K562 (cell line): ENCODE measurements around the gene TIAM1. TPM values are rescaled to one million over a fixed set of nuclear protein-coding genes. Genes with fewer than 3 reads are reported as not detected.

Source experiments
- ATAC-seq: fragments of 200-7000 bp; cut with Tn5 transposase; 3 replicates; pipeline ENCODE4 v1.9.1; 2020; ENCODE audit warnings: moderate library complexity
- BruUV-seq: library from RNA; stranded (reverse); fragments of 400-500 nt; replicated peaks from 2 replicates; lab custom pipeline; 2021; lab: Mats Ljungman, UMichigan
- CTCF ChIA-PET: fragments of 300-600 bp; formaldehyde crosslinking; extraction: SDS; loops from one replicate; lab custom pipeline; 2021; ENCODE audit warnings: low intra/inter-chr PET ratio; lab: Yijun Ruan, JAX
- POLR2A ChIA-PET: fragments of 300-600, 350-650 bp; sonication (Branson Sonifier 250); formaldehyde crosslinking; extraction: SDS; loops from one replicate; lab custom pipeline; 2021; ENCODE audit warnings: antibody characterized with exemption, inconsistent platforms; lab: Yijun Ruan, JAX
- DNase-seq, 4 experiments: peaks; one replicate each; pipeline versions ENCODE4 v3.0.0 to v3.0.0-alpha.2; 2011 to 2018; ENCODE audit warnings: low spot score in 3 of 4, mixed read lengths in 3 of 4; ENCODE audit errors: extremely low read depth in 1 of 4
- FAIRE-seq: peaks from 2 replicates; lab custom pipeline; 2011; peaks lifted over from hg19 to GRCh38; lab: Jason Lieb, UNC
- H2AFZ ChIP-seq: 2 replicates; pipeline ENCODE4 v1.6.0; 2011; ENCODE audit warnings: low read depth, low read length, control low read depth, inconsistent platforms
- H3K27ac ChIP-seq: fragments of 200-600 bp; 3 replicates; pipeline ENCODE4 v1.8.0; 2011; ENCODE audit warnings: low read depth, mild to moderate bottlenecking, control low read depth, inconsistent platforms, low read length, moderate library complexity, mixed read lengths; ENCODE audit errors: extremely low read depth
- H3K27me3 ChIP-seq, 2 experiments: fragments of 300-600 bp in 1 of 2; 2 replicates in 1 of 2; 3 replicates in 1 of 2; pipeline versions ENCODE4 v1.6.0 to v1.8.0; 2011; ENCODE audit warnings: inconsistent platforms in 2 of 2, low read length in 2 of 2, mild to moderate bottlenecking in 1 of 2, mixed read lengths in 1 of 2, moderate library complexity in 1 of 2; ENCODE audit not compliant: control insufficient read depth in 2 of 2, insufficient read depth in 2 of 2
- H3K36me3 ChIP-seq: fragments of 300-600 bp; 3 replicates; pipeline ENCODE4 v1.8.0; 2011; ENCODE audit warnings: mild to moderate bottlenecking, low read length, inconsistent platforms; ENCODE audit not compliant: control insufficient read depth, insufficient read depth
- H3K4me1 ChIP-seq, 2 experiments: fragments of 200-600 bp in 1 of 2; replicated peaks in 1 of 2; 2 replicates in 1 of 2; 3 replicates in 1 of 2; pipeline versions ENCODE4 v1.5.1 to v1.8.0; 2011; ENCODE audit warnings: inconsistent platforms in 2 of 2, low read length in 2 of 2, mild to moderate bottlenecking in 1 of 2, mixed read lengths in 1 of 2, moderate library complexity in 1 of 2; ENCODE audit not compliant: control insufficient read depth in 2 of 2, insufficient read depth in 2 of 2
- H3K4me2 ChIP-seq: 2 replicates; pipeline ENCODE4 v1.6.1; 2011; ENCODE audit warnings: low read length, control low read depth, inconsistent platforms, mixed read lengths; ENCODE audit not compliant: insufficient read depth
- H3K4me3 ChIP-seq: fragments of 200-600 bp; sonication (generic), shearing (Covaris generic); 2 replicates; pipeline ENCODE4 v1.5.1; 2016; ENCODE audit warnings: control low read depth, inconsistent platforms
- H3K79me2 ChIP-seq: fragments of 200-600 bp; 3 replicates; pipeline ENCODE4 v1.8.0; 2011; ENCODE audit warnings: low read length, inconsistent platforms; ENCODE audit not compliant: control insufficient read depth, insufficient read depth
- H3K9ac ChIP-seq, 2 experiments: 2 replicates each; pipeline versions ENCODE4 v1.6.0 to v1.6.1; 2011; ENCODE audit warnings: low read depth in 2 of 2, low read length in 2 of 2, control low read depth in 1 of 2, inconsistent platforms in 1 of 2, mild to moderate bottlenecking in 1 of 2, mixed read lengths in 1 of 2; ENCODE audit not compliant: insufficient read depth in 1 of 2
- H3K9me1 ChIP-seq: one replicate; pipeline ENCODE4 v1.6.0; 2011; ENCODE audit warnings: inconsistent platforms, mild to moderate bottlenecking, low read length, moderate library complexity; ENCODE audit not compliant: control insufficient read depth, insufficient read depth
- H3K9me3 ChIP-seq: replicated peaks from 2 replicates; pipeline ENCODE4 v1.5.1; 2011; ENCODE audit warnings: low read depth, low read length, inconsistent platforms; ENCODE audit not compliant: control insufficient read depth, insufficient read depth
- H4K20me1 ChIP-seq: replicated peaks from 2 replicates; pipeline ENCODE4 v1.6.1; 2011; ENCODE audit warnings: low read length, inconsistent platforms, mixed read lengths; ENCODE audit not compliant: control insufficient read depth, insufficient read depth
- CHD2 ChIP-seq: IDR thresholded peaks from 2 replicates; pipeline ENCODE4 v1.6.1; 2011; ENCODE audit warnings: low read depth, low read length
- DPF2 ChIP-seq: fragments of 450-650 bp; IDR thresholded peaks from 2 replicates; pipeline ENCODE4 v1.6.1; 2016
- ZNF175 ChIP-seq: fragments of 200-800 bp; sonication (Bioruptor generic); IDR thresholded peaks from 2 replicates; pipeline ENCODE4 v1.6.1; 2016; ENCODE audit warnings: low read depth, mild to moderate bottlenecking, missing genetic modification characterization, missing compliant biosample characterization
- ZNF445 ChIP-seq: fragments of 250-450 bp; sonication (Bioruptor Pico); IDR thresholded peaks from 2 replicates; pipeline ENCODE4 v1.4.0; 2020; ENCODE audit warnings: low read depth, mild to moderate bottlenecking, moderate library complexity
- WGBS: fragments of 100-300 bp; shearing (Covaris generic); methylation state at CpG from one replicate; pipeline ENCODE4 v1.1.6; 2016; ENCODE audit warnings: low coverage, mixed read lengths; ENCODE audit not compliant: insufficient coverage; ENCODE audit errors: missing lambda C conversion rate; 5-methylcytosine and 5-hydroxymethylcytosine counted together
- in situ Hi-C: fragments of 300-500 bp; cut with MboI; formaldehyde crosslinking; loops from 4 replicates; pipeline ENCODE4 v1.15.0; 2018; ENCODE audit warnings: inconsistent platforms, mixed read lengths
- intact Hi-C: fragments of 100-400 bp; cut with micrococcal nuclease; formaldehyde crosslinking; loops from 2 replicates; pipeline ENCODE4 v1.14.2; 2022
- polyA plus RNA-seq, 8 experiments: library from polyadenylated mRNA; depleted of rRNA in 4 of 8; stranded (reverse) in 5 of 8; unstranded in 3 of 8; fragments of >200 nt; fragmentation: Nextera tagmentation in 2 of 8; fragmentation: Illumina TruSeq in 1 of 8; extraction: Ambion mirVana in 2 of 8; extraction: Trizol in 1 of 8; gene quantifications; 2 replicates each; pipeline versions ENCODE4 v1.2.1 to v1.2.3, GENCODE V29; 2011 to 2014; ENCODE audit warnings: inconsistent platforms in 1 of 8, missing spikeins in 1 of 8
- total RNA-seq, 7 experiments: library from RNA; depleted of rRNA in 6 of 7; stranded (reverse); fragments of >200 nt in 6 of 7; fragmentation: Illumina TruSeq in 2 of 7; extraction: Trizol in 2 of 7; gene quantifications; 2 replicates each; pipeline versions ENCODE4 v1.2.1 to v1.2.3, GENCODE V29; 2011 to 2021; ENCODE audit warnings: low replicate concordance in 1 of 7
- TF ChIP-seq, protein P1 (sequence below): fragments of 250-450 bp; sonication (Bioruptor Pico); IDR thresholded peaks from 2 replicates; pipeline ENCODE4 v1.8.0; 2021; ENCODE audit warnings: mild to moderate bottlenecking, moderate library complexity

TIAM1 gene
- total and polyA plus RNA-seq, 9 of the 15 experiments (the other 6 are each of a cell fraction or from before 2014, with no cell fraction given) = 0.11 TPM; not detected in 8

GRCh38 chr21:31356440-31356839 is 12.4 kb upstream of the TIAM1 start:
- Histone ChIP-seq H3K4me1 (no peaks in the 10 kb centered on the region), H3K27me3 (peaks cover 2 to 6% of the 10 kb centered on the region in 2 experiments; a peak in 3 of 5 replicates), H4K20me1 (peaks cover 3% of the 10 kb centered on the region; the same call in 1 of the 2 replicates), H3K9me1 (no peaks in the 10 kb centered on the region), H3K27ac (no peak overlapping the region), H3K9me3 (no peaks in the 10 kb centered on the region), H3K36me3 (no peaks in the 10 kb centered on the region)
- no peak for FAIRE-seq
- DNase-seq = no peak
- intact Hi-C loops = no loop called here
- WGBS = 2% methylated on average over 4 of the region's 4 CpGs
- TF ChIP-seq CHD2 (no peak), ZNF175 (no peak), DPF2 (no peak)
- TF ChIP-seq, all 486 proteins: peak for 0
- Histone ChIP-seq H3K4me2 (no peak overlapping the region), H2AFZ (no peak overlapping the region), H3K79me2 (no peaks in the 10 kb centered on the region), H3K4me3 (no peak overlapping the region), H3K9ac (no peak overlapping the region)
- ChIA-PET CTCF (no interaction called here), POLR2A (no interaction called here)
- no peak for ATAC-seq
- in situ Hi-C loops = no loop called here
- no TSS peak for BruUV-seq

DNA sequence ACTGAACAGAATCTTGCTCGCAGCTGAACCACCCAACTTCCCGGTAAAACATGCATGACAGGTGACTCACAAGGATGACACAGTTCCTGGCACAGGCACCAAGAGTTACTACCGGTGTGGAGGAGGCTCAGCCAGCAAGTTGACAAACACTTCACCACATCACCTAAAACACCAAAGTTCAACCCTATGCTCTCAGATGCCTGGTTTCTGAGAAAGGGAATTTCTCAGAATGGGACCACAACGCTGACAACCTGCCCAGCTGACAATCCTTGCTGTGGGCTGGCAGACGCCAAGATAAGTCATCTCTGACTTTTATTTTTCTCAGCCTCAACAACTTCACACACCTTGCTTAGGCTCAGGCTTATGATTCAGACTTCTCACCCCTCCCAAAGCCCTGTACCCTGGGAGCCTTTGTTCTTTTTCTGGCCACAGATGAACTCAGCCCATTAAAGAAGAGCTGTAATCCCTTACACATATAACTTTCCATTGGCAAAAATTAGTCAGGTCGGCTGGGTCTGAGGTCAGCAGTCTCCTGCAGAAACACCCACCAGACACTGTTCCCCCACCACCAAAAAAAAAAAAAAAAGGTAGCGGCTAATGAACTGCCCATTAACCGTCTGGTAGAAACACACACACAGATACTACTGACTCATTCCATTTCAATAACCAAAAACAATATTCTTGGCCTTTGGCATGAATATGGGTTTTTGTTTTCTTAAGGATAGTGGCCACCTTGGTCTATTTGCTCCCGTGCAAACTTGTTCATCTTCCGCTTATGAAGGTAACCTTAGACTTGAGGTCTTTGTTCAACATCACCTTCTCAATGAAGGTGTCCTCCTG is 10.8 kb upstream of the TIAM1 start:
- Histone ChIP-seq H3K36me3 (no peaks in the 10 kb centered on the region), H4K20me1 (peaks cover 3% of the 10 kb centered on the region; the same call in 1 of the 2 replicates), H3K9ac (no peak overlapping the region), H3K27me3 (peaks cover 2 to 6% of the 10 kb centered on the region in 2 experiments; a peak in 3 of 5 replicates), H3K4me2 (no peak overlapping the region), H3K79me2 (no peaks in the 10 kb centered on the region), H3K9me1 (no peaks in the 10 kb centered on the region), H2AFZ (no peak overlapping the region), H3K9me3 (no peaks in the 10 kb centered on the region), H3K4me3 (no peak overlapping the region), H3K4me1 (no peaks in the 10 kb centered on the region), H3K27ac (no peak overlapping the region)
- peak in 1 of 4 experiments; percentile 17 for DNase-seq
- in situ Hi-C loops = no loop called here
- intact Hi-C loops = no loop called here
- TF ChIP-seq, protein P1, sequence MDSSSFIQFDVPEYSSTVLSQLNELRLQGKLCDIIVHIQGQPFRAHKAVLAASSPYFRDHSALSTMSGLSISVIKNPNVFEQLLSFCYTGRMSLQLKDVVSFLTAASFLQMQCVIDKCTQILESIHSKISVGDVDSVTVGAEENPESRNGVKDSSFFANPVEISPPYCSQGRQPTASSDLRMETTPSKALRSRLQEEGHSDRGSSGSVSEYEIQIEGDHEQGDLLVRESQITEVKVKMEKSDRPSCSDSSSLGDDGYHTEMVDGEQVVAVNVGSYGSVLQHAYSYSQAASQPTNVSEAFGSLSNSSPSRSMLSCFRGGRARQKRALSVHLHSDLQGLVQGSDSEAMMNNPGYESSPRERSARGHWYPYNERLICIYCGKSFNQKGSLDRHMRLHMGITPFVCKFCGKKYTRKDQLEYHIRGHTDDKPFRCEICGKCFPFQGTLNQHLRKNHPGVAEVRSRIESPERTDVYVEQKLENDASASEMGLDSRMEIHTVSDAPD (CRISPR knock-in tag) = 0 out of 2 replicates have a peak, but pooled peaks have one; percentile 34
- TF ChIP-seq ZNF445 (CRISPR knock-in tag) = no peak
- ChIA-PET CTCF (no interaction called here), POLR2A (no interaction called here)
- BruUV-seq = no TSS peak
- FAIRE-seq = peak; percentile 80
- no peak; the same call in 2 of the 3 replicates for ATAC-seq
- WGBS = 3% methylated on average over 10 of the region's 10 CpGs
